Suppressor macrophage (primary cell): ENCODE results near the gene ZBTB46.

ENCODE experiments used
- DNase-seq, 4 experiments: peaks; one replicate each; pipeline ENCODE4 v3.0.0-alpha.2; 2020 to 2022

ZBTB46 gene

DNA sequence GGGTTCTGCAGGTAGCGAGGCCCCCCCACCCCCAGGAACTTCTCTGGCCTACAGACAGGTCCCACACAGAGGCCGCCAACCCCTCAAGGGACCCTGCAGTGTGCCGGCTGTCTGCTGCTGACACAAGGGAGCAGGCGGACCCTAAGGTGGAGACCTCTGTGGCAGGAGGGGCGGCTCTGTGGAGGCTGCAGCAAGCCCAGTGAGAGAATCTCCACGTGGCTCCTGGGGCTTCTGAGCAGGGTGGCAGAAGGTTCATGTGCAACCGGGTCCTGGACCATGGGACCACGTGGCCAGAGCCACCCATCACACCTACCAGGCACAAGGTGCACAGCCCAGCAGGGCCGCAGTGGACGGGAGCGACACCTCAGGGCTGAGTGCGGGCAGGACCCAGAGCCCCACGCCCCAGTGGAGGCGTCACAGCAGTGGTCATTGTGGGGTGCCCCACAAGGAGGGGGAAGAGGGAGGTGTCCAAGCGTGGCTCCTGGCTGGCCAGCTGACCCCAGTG lies 127.5 kb downstream of the ZBTB46 start:
- DNase-seq, result no peak

DNA sequence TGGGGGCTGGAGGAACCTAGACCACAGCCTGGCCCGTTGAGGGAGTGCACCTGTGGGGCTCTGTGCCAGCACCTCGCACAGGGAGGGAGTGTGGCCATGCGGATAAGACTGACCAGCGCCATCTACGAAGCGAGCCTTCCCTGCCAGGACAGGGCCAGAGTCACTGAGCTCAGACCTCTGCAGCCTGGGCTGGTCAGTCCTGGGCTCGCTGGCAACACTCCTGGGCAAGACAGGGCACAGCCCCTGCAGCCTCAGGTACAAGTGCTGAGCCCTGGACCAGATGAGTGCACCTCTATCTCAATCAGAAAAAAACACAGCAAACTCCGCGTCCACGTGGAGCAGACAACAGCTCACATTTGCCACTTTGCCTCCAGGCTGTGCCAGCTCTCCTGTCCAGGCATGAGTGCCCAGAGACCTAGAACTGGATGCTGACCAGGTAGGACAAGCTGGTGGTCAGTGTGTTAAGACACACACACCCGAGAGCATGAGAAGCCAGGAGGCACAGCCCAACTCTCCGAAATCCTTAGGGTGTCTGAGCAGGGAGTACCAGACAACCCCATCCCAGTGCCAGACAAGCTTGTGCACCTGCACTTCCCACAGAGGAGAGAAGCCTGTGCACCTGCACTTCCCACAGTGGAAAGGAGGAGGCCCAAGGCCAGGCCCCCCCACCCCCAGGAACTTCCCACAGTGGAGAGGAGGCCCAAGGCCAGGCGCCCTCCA lies 128.2 kb downstream of the ZBTB46 start:
- DNase-seq, result no peak

DNA sequence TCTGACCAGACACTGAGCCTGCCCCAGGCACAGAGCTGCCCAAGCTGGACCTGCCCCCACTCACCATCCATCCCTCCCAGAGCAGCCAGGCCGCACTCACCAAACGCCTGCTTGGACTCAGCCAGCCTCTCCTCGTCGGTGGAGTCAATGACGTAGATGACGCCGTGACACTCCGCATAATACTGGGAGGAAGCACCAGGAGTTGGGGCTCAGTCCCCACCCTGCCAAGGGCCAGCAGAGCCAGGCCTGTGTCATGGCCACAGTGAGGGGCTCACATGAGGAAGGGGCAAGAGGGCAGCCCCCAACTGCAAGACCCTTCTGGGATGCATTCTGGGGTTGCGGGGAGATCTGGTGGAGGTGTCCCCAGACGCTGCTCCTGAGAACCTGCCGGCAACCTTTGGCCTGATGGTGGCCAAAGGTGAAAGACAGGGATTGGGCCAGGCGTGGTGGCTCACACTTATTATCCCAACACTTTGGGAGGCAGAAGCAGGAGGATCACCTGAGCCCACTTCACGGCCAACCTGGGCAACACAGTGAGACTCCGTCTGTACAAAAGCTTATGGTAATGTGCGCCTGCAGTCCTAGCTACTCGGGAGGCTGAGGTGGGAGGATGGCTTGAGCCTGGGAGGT lies 128.9 kb downstream of the ZBTB46 start:
- no peak for DNase-seq

DNA sequence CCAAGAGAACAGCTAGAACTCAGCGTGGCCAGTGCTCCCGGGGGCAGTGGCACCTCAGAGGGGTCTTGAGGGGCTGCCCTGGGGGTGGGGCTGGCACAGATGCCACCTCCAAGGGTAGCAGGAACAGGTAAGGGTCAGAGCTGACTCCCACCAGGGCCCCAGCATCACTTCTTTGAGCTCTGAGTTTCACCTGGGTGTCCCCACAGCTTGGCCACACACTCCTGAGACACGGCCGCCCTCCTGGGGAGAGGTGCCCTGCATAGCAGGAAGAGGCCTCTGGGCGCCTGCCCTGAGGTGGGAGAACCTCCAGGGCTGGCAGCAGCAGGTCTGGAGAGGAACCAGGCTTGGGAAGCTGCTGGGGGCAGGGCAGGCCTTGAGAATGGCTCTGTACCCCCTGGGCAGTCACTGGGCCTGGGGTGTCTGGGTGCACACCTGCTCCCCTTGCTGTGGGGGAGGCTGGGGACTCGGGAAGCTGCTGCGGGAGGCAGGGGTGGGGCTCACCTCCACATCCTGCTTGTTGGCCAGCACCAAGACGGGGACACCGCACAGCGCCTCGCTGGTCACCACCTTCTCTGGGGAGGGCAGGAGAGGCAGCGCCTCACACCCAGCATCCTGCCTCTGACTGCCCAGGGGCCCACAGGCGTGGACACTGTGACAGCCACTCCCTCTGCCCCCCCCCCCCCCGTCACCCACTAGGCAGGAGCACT lies 129.6 kb downstream of the ZBTB46 start:
- no peak for DNase-seq

DNA sequence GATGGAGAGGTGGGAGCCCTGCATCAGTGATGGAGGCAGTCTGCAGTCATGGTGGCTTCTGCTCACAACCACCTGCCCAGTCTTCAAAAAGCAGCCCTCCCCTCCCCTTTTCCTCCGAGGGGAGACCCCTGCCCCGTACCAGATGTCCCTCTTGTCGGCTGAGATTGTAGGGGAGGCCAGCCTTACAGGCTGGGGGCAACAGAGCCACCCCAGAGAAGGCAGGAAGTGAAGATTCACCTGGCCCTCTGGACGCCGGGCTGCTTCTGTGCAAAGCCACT lies 130.1 kb downstream of the ZBTB46 start:
- DNase-seq, result no peak

DNA sequence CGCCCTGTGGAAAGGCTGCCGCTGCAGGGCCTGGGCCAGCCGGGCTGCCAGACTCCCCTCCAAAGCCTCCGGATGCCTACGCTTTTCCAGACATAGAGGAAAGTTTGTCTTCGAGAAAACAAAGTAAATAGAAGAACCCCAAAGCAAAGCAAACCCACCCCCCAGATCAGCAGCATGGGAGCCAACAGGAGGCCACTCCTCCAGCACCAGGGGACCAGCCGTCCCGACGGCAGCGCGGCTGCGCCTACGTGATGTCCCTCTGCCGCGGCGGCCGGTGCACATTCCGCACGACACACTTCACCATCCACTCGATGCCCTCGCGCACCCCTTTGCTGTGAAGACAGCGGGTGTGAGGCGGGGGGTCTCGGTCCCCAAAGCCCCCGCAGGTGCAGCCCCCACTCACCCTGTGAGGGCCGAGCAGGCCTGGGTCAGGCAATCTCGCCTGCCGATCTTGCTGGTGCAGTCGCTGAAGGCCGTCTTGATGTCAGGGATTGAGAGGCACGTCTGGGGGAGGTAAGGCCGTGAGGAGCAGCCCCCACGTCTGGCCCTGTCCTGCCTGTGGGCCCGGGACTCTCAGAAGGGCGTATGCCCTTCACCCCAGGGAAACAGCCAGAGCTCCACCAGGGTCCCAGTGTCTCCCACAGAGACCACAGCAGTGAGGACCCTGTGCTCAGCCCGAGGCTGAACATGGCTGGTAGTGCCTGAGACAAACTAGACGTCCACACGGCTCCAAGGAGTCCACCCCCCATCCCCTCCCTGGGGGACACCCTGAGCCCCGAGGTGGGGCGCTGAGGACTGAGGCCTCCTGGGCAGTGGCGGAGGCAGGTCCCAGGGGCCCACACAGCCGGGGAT lies 130.6 kb downstream of the ZBTB46 start:
- no peak for DNase-seq

DNA sequence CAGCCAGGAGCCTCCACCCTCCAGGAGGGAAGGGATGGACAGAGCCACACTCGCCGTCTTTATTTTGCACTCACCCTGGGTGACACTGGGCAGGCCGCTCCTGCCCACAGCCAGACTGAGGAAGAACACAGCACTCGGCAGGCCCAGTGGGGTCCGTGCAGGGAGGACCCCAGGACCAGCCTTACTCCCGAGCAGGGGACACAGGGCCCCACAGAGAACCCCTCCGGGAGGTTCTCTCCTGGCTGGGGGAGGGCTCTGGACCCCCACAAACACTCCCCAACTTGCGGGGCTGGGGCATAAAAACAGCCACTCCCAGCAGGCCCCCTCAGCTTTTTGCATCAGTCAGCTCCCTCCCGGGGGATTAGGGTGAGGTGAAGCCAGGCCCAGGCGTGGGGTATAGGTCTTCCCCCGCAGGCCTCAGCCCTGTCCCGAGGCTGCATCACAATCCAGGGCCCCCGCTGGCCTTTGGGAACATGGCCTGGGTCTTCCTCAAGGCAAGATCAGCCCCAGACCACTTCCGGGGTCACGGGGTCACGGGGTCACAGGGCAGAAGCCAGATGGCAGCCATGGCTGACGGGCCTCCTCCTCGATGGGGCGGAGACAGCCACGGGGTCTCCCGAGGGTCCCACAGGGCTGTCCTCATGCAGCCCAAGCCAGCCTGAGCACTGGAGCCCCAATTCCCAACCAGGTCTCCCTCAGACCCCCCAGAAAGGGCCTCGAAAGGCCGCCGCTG lies 131.4 kb downstream of the ZBTB46 start:
- no peak for DNase-seq

DNA sequence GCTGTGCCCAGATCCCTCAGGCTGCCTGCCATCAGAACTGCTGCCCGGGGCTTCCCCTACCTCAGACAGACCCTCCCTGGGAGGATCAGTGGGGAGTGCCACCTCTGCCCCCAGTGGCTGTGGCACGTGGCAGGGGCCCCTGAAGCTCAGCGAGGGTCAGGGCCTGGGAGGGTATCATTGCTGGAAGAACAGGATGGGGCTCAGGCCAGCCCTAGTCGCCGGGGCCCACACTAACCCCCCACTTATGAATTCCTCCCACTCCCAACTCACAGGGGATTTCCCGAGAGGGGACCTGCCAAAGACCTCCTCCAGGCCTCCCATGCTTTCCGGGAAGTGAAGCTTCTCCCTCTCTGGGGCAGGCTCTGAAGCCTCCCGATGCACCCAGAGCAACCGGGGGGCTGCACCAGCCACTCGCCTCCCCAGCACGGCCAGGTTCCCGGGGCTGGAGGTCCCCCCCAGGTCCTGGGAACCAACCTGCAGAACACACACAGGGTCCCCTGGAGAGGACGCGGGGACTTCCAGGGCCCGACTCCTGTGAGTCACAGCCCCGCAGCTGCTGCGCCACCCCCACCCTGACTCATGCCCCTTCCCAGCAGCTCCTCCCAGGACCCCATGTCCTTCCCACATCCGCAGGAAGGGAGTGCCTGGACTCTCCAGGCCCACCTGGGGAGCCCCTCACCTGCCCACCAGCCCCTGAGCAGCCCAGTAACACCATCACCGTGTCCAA lies 132.2 kb downstream of the ZBTB46 start:
- DNase-seq, result no peak

DNA sequence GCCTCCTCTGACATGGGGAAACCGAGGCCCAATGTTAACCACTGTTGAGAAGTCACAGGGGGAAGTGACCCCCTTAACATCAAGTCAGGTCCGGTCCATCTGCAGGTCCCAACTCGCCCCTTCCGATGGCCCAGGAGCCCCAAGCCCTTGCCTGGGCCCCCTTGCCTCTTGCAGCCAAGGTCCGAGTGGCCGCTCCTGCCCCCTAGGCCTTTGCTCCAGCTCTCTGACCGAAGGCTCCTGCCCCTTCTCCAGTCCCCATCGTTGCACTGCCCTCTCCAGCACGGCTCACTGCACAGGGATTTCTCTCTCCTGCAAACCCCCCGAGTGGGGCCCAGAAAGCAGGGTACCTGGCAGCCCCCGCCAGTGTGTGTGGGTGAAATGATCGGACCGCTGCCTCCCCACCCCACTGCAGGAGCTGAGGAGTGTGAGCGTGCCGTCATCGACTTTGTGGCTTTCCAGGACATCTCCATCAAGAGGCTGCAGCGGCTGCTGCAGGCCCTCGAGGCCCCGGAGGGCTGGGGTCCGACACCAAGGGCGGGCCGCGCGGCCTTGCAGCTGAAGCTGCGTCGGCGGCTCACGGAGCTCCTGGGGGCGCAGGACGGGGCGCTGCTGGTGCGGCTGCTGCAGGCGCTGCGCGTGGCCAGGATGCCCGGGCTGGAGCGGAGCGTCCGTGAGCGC lies 133.1 kb downstream of the ZBTB46 start:
- DNase-seq, result no peak

DNA sequence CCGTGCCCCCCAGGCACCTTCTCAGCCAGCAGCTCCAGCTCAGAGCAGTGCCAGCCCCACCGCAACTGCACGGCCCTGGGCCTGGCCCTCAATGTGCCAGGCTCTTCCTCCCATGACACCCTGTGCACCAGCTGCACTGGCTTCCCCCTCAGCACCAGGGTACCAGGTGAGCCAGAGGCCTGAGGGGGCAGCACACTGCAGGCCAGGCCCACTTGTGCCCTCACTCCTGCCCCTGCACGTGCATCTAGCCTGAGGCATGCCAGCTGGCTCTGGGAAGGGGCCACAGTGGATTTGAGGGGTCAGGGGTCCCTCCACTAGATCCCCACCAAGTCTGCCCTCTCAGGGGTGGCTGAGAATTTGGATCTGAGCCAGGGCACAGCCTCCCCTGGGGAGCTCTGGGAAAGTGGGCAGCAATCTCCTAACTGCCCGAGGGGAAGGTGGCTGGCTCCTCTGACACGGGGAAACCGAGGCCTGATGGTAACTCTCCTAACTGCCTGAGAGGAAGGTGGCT lies 133.7 kb downstream of the ZBTB46 start:
- DNase-seq, result no peak

DNA sequence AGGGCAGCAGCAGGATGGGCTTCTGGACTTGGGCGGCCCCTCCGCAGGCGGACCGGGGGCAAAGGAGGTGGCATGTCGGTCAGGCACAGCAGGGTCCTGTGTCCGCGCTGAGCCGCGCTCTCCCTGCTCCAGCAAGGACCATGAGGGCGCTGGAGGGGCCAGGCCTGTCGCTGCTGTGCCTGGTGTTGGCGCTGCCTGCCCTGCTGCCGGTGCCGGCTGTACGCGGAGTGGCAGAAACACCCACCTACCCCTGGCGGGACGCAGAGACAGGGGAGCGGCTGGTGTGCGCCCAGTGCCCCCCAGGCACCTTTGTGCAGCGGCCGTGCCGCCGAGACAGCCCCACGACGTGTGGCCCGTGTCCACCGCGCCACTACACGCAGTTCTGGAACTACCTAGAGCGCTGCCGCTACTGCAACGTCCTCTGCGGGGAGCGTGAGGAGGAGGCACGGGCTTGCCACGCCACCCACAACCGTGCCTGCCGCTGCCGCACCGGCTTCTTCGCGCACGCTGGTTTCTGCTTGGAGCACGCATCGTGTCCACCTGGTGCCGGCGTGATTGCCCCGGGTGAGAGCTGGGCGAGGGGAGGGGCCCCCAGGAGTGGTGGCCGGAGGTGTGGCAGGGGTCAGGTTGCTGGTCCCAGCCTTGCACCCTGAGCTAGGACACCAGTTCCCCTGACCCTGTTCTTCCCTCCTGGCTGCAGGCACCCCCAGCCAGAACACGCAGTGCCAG lies 134.3 kb downstream of the ZBTB46 start, which contains the start of gene TNFRSF6B:
TSS of gene TNFRSF6B (plus strand) at position 25 of the 729 bp plus-strand sequence. CDS start at position 141, 116 bp downstream.
- no peak for DNase-seq

DNA sequence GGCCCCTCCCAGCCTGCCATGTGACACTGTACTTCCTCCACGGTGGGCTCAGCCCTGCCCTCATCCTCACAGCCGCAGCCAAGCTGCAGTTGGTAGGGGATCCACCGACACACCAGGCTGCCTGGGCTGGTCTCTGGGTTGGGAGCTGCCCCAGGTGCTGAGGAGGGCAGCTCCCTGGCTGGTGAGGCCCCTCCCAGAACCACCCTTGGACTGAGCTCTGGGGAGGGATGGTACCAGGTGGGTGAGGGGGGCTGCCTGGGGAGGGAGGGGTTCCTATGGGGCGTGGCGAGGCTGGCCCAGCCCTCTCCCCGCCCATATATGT lies 134.8 kb downstream of the ZBTB46 start:
- peak in 3 of 4 experiments; percentile 32 to 46 (median 35) for DNase-seq

DNA sequence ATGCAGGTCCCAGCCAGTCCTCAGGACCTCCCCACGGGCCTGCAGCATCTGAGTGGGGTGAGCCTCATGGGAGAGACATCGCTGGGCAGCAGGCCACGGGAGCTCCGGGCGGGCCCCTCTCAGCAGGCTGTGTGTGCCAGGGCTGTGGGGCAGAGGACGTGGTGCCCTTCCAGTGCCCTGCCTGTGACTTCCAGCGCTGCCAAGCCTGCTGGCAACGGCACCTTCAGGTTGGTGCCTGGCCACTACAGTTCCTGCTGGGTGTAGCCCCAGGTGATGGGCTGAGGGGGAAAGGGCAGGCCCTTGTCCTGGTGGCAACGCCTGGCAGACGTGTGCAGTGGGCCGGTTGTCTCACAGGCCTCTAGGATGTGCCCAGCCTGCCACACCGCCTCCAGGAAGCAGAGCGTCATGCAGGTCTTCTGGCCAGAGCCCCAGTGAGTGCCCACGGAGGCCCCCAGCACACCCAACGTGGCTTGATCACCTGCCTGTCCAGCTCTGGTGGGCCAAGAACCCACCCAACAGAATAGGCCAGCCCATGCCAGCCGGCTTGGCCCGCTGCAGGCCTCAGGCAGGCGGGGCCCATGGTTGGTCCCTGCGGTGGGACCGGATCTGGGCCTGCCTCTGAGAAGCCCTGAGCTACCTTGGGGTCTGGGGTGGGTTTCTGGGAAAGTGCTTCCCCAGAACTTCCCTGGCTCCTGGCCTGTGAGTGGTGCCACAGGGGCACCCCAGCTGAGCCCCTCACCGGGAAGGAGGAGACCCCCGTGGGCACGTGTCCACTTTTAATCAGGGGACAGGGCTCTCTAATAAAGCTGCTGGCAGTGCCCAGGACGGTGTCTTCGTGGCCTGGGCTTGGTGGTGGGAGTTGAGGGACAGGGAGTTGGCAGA lies 135.4 kb downstream of the ZBTB46 start:
- DNase-seq, result no peak

DNA sequence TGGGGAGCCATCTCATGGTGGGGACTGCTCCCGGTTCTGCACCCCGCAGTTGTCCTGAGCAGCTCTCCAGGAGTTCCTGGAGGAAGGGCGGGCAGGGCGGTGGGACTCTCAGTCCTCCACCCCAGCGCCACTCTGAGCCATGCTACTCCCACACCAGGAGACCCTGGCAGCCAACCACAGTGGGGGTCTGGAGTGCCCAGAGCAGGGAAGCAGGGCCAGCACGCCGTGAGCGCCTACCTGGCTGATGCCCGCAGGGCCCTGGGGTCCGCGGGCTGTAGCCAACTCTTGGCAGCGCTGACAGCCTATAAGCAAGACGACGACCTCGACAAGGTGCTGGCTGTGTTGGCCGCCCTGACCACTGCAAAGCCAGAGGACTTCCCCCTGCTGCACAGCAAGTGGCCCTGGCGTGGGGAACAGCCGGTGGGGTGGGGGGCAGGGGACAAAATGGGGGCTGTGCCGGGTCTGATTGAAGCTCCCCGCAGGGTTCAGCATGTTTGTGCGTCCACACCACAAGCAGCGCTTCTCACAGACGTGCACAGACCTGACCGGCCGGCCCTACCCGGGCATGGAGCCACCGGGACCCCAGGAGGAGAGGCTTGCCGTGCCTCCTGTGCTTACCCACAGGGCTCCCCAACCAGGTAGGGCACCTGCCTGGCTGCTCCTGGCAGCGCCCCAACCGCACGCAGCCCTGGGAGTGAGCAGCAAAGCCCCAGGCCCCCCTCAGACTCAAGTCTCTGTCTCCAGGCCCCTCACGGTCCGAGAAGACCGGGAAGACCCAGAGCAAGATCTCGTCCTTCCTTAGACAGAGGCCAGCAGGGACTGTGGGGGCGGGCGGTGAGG lies 136.3 kb downstream of the ZBTB46 start:
- DNase-seq, result no peak

DNA sequence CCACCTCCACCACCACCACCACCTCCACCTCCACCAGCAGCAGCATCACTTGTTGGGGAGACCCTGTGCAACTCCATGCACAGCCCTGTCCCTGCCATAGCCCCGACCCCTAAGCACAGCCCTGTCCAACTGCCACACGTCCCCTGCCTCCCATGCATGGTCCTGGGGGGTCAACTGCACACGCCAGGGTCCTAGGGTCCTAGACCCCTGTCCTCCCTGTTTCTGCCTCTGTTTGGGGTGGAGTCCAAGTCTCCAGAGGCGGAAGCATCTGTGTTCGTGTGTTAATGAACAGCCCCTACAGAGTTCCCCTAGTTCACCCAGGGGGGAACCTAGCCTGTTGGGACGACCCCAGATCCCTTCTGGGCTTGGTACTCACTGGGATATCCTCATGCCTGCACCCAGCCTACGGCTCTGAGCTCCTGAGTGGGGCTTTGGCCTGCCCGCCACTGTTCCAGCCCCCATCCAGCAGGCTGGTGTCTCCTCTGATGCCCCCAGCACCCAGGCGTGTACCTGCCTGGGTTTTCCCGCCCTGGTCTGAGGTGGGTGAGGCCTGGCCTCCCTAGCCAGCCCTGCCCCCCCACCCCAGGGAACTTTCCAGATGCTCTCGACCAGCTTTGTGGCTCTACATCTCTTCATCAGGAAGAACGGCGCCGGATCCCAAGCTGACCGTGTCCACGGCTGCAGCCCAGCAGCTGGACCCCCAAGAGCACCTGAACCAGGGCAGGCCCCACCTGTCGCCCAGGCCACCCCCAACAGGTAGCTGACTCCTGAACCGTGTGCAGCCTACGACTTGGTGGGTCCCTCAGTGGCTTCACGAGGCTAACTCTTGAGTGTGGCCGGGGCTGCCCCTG lies 137.1 kb downstream of the ZBTB46 start:
- no peak for DNase-seq
